AG09319 (cell line): ENCODE results near the gene CPT2.
"Not testable (repeated sequence)": the region's sequence is repeated elsewhere in the genome, so short reads cannot be mapped to it uniquely, and the experiment has no call there.

Experiments used
- DNase-seq: peaks from one replicate; pipeline ENCODE4 v3.0.0-alpha.2; 2010; ENCODE audit warnings: low read depth; ENCODE audit errors: extremely low read depth
- CTCF ChIP-seq: IDR thresholded peaks from 2 replicates; pipeline ENCODE4 v1.5.1; 2011; ENCODE audit warnings: low read depth, mild to moderate bottlenecking, inconsistent platforms, low read length, moderate library complexity

CPT2 gene

GRCh38 chr1:53182716-53183094 is 13.9 kb upstream of the CPT2 start:
- no peak for TF ChIP-seq CTCF
- DNase-seq = no peak

- DNase-seq = no peak
- no peak for TF ChIP-seq CTCF
Observed at GRCh38 chr1:53183095-53183990, 13.3 kb upstream of the CPT2 start.

GRCh38 chr1:53185955-53186297 is 10.7 kb upstream of the CPT2 start:
- not testable (repeated sequence) for DNase-seq

GRCh38 chr1:53186533-53186932 is 10.1 kb upstream of the CPT2 start:
- no peak for TF ChIP-seq CTCF
- no peak for DNase-seq

- no peak for TF ChIP-seq CTCF
- DNase-seq = no peak
Observed at GRCh38 chr1:53187401-53187800, 9.2 kb upstream of the CPT2 start.

GRCh38 chr1:53188099-53188498 is 8.5 kb upstream of the CPT2 start:
- no peak for TF ChIP-seq CTCF
- no peak for DNase-seq

GRCh38 chr1:53189061-53189460 is 7.6 kb upstream of the CPT2 start:
- no peak for TF ChIP-seq CTCF
- DNase-seq = no peak

GRCh38 chr1:53190210-53190611 is 6.4 kb upstream of the CPT2 start:
- no peak for DNase-seq
- no peak for TF ChIP-seq CTCF
